OCI-LY1 (cell line): ENCODE data around the gene FBXO5.

Source experiments
- H2AFZ ChIP-seq: fragments of 200-600 bp; sonication (generic), shearing (Covaris generic); 2 replicates; pipeline ENCODE4 v1.6.0; 2014; ENCODE audit warnings: antibody characterized with exemption, mild to moderate bottlenecking, low read length
- H3F3A ChIP-seq: fragments of 200-600 bp; sonication (generic), shearing (Covaris generic); 2 replicates; pipeline ENCODE4 v1.6.0; 2014; ENCODE audit warnings: mild to moderate bottlenecking, antibody characterized with exemption, low read length, moderate library complexity; ENCODE audit not compliant: insufficient read depth
- H3K27ac ChIP-seq: fragments of 200-600 bp; sonication (generic); 2 replicates; pipeline ENCODE4 v1.5.1; 2014; ENCODE audit warnings: low read length, mixed run types, mild to moderate bottlenecking, low read depth; ENCODE audit not compliant: poor library complexity, severe bottlenecking
- H3K27me3 ChIP-seq: fragments of 200-600 bp; sonication (generic); 2 replicates; pipeline ENCODE4 v1.6.0; 2014; ENCODE audit warnings: antibody characterized with exemption, mild to moderate bottlenecking, low read length, moderate library complexity; ENCODE audit not compliant: insufficient read depth
- H3K36me3 ChIP-seq: fragments of 200-600 bp; sonication (generic); 2 replicates; pipeline ENCODE4 v1.6.1; 2014; ENCODE audit warnings: mild to moderate bottlenecking, antibody characterized with exemption, low read length, moderate library complexity, mixed read lengths; ENCODE audit not compliant: insufficient read depth
- H3K4me1 ChIP-seq: fragments of 200-600 bp; sonication (generic); 2 replicates; pipeline ENCODE4 v1.5.1; 2014; ENCODE audit warnings: mild to moderate bottlenecking, low read length, moderate library complexity; ENCODE audit not compliant: insufficient read depth, severe bottlenecking
- H3K4me2 ChIP-seq: fragments of 200-600 bp; sonication (generic), shearing (Covaris generic); 2 replicates; pipeline ENCODE4 v1.6.1; 2014; ENCODE audit warnings: low read length
- H3K4me3 ChIP-seq: fragments of 200-600 bp; sonication (generic); 2 replicates; pipeline ENCODE4 v1.5.1; 2014; ENCODE audit warnings: low read length, low read depth, mild to moderate bottlenecking, mixed read lengths; ENCODE audit not compliant: poor library complexity, severe bottlenecking
- H3K79me2 ChIP-seq: fragments of 200-600 bp; shearing (Covaris generic); 2 replicates; pipeline ENCODE4 v1.6.1; 2016; ENCODE audit warnings: mixed run types, low read length, mixed read lengths; ENCODE audit not compliant: insufficient read depth
- H3K9ac ChIP-seq: fragments of 200-600 bp; sonication (generic), shearing (Covaris generic); 2 replicates; pipeline ENCODE4 v1.6.1; 2014; ENCODE audit warnings: mild to moderate bottlenecking, low read length, mixed read lengths
- H3K9me2 ChIP-seq: fragments of 200-600 bp; sonication (generic), shearing (Covaris generic); 2 replicates; pipeline ENCODE4 v1.6.1; 2014; ENCODE audit warnings: low read depth, mild to moderate bottlenecking, low read length, mixed read lengths
- H3K9me3 ChIP-seq: fragments of 200-600 bp; shearing (Covaris generic); 2 replicates; pipeline ENCODE4 v1.6.1; 2014; ENCODE audit warnings: low read length, mixed read lengths
- H4K20me1 ChIP-seq: fragments of 200-600 bp; sonication (generic), shearing (Covaris generic); 2 replicates; pipeline ENCODE4 v1.6.0; 2016; ENCODE audit warnings: mild to moderate bottlenecking, low read length; ENCODE audit not compliant: insufficient read depth
- CTCF ChIP-seq: fragments of 200-600 bp; sonication (generic), shearing (Covaris generic); IDR thresholded peaks from 2 replicates; pipeline ENCODE4 v1.5.1; 2017; ENCODE audit warnings: mild to moderate bottlenecking, antibody characterized with exemption, low read length, moderate library complexity, mixed read lengths
- EZH2 ChIP-seq: fragments of 200-600 bp; sonication (generic), shearing (Covaris generic); IDR thresholded peaks from 2 replicates; pipeline ENCODE4 v1.8.0; 2017; ENCODE audit warnings: borderline replicate concordance, mixed run types, mild to moderate bottlenecking, antibody characterized with exemption, low read length, moderate library complexity, mixed read lengths

Gene FBXO5

GRCh38 chr6:152932865-152933264 is 50.0 kb downstream of the FBXO5 start:
- no peak overlapping the region for H2AFZ ChIP-seq
- H3K9ac ChIP-seq: no peak overlapping the region
- no peak overlapping the region for H3K4me2 ChIP-seq
- no peaks in the 10 kb centered on the region for H3K36me3 ChIP-seq
- no peaks in the 10 kb centered on the region for H4K20me1 ChIP-seq
- no peaks in the 10 kb centered on the region for H3K9me3 ChIP-seq
- H3F3A ChIP-seq: no peaks in the 10 kb centered on the region
- no peak overlapping the region for H3K27ac ChIP-seq
- H3K9me2 ChIP-seq: no peaks in the 10 kb centered on the region
- TF ChIP-seq EZH2 (no peak), CTCF (no peak)
- H3K4me3 ChIP-seq: no peak overlapping the region
- no peaks in the 10 kb centered on the region for H3K79me2 ChIP-seq
- H3K27me3 ChIP-seq: no peaks in the 10 kb centered on the region
- no peaks in the 10 kb centered on the region for H3K4me1 ChIP-seq

- H3K27ac ChIP-seq: no peak overlapping the region
- H4K20me1 ChIP-seq: no peaks in the 10 kb centered on the region
- H3K9ac ChIP-seq: no peak overlapping the region
- no peaks in the 10 kb centered on the region for H3K27me3 ChIP-seq
- no peak overlapping the region for H3K4me3 ChIP-seq
- no peak overlapping the region for H3K4me2 ChIP-seq
- H3K36me3 ChIP-seq: no peaks in the 10 kb centered on the region
- no peaks in the 10 kb centered on the region for H3K9me3 ChIP-seq
- H3K79me2 ChIP-seq: no peaks in the 10 kb centered on the region
- H2AFZ ChIP-seq: no peak overlapping the region
- H3K4me1 ChIP-seq: no peaks in the 10 kb centered on the region
- TF ChIP-seq EZH2 (no peak), CTCF (no peak)
- no peaks in the 10 kb centered on the region for H3F3A ChIP-seq
- H3K9me2 ChIP-seq: no peaks in the 10 kb centered on the region
Observed at GRCh38 chr6:152922706-152923105, 60.1 kb downstream of the FBXO5 start.
